ENCODE data around the gene SYNE3. TPM values are rescaled to one million over a fixed set of nuclear protein-coding genes. Genes with fewer than 3 reads are reported as not detected.

Gene SYNE3
- total and polyA plus RNA-seq, 10 of the 15 experiments (the other 5 are each of a cell fraction or from before 2014, with no cell fraction given): 1.4 to 44.1 (median 13.4) TPM

- H3K27me3 ChIP-seq (replicated peaks in 1 of 2; ENCODE audit: control insufficient read depth in 2 of 2, insufficient read depth in 2 of 2, low read length in 1 of 2): no peaks in the 10 kb centered on the region
- ChIA-PET CTCF (interaction anchor here (0.6 to 12.1 kb wide), 9 partner anchors 10 to 727 kb away, joined by 3 to 118 read pairs (median 4); no protein-coding TSS in a partner anchor), POLR2A (interaction anchor here (0.7 to 1.0 kb wide), 2 partner anchors 10 to 30 kb away, joined by 3 to 4 read pairs; no protein-coding TSS in a partner anchor), SMC1A (ENCODE audit: uncharacterized antibody, unreplicated experiment) (interaction anchor here (0.9 to 2.6 kb wide), 9 partner anchors 8 to 95 kb away, joined by 3 to 12 read pairs (median 4); partner anchors contain the start of gene SYNE3), RAD21 (ENCODE audit: unreplicated experiment) (interaction anchor here (1.0 to 1.5 kb wide), 6 partner anchors 10 to 110 kb away, joined by 3 to 12 read pairs (median 4); no protein-coding TSS in a partner anchor)
- H3K4me3 ChIP-seq: peak overlapping the region; percentile 90
- H2AFZ ChIP-seq (ENCODE audit: control insufficient read depth, low read depth, low read length): no peak overlapping the region
- 0 out of 2 replicates have a peak, but pooled peaks cover 2% of the 10 kb centered on the region for H4K20me1 ChIP-seq (ENCODE audit: control insufficient read depth, insufficient read depth)
- H3K9me3 ChIP-seq (replicated peaks; ENCODE audit: control insufficient read depth, insufficient read depth, low read length): no peaks in the 10 kb centered on the region
- H3K4me1 ChIP-seq (ENCODE audit: control insufficient read depth, insufficient read depth, low read length): peaks cover 8% of the 10 kb centered on the region; the same call in 1 of the 2 replicates
- peak overlapping the region; percentile 39; the same call in 1 of the 2 replicates for H3K9ac ChIP-seq (ENCODE audit: control insufficient read depth, insufficient read depth, low read length)
- peak overlapping the region; percentile 57 for H3K4me2 ChIP-seq (ENCODE audit: control insufficient read depth, insufficient read depth)
- H3K79me2 ChIP-seq (ENCODE audit: control insufficient read depth, insufficient read depth, low read length): peaks cover 81% of the 10 kb centered on the region
- H3K36me3 ChIP-seq (ENCODE audit: control insufficient read depth in 2 of 2, insufficient read depth in 2 of 2, low read length in 1 of 2): no peaks in the 10 kb centered on the region
- intact Hi-C loops (cut with micrococcal nuclease; ENCODE audit: unreplicated experiment): loop anchor here (10.0 kb wide), 1 partner anchor 383 kb away; the partner anchor contains the start of gene DICER1
- in situ Hi-C loops (cut with MboI): no loop called here
- BruUV-seq (replicated peaks): TSS peak; percentile 50
- TF ChIP-seq YY1 (IDR thresholded peaks at IDR 0.05; ENCODE audit: low read depth, low read length) (no peak), ASH2L (IDR thresholded peaks at IDR 0.05; ENCODE audit: borderline replicate concordance, low read depth) (no peak), MTA3 (IDR thresholded peaks at IDR 0.05; ENCODE audit: borderline replicate concordance, low read length) (no peak), TAF1 (IDR thresholded peaks at IDR 0.05; ENCODE audit: borderline replicate concordance, low read depth, low read length) (no peak), PBX3 (IDR thresholded peaks at IDR 0.05; ENCODE audit: insufficient replicate concordance, low read depth, low read length) (no peak), JUND (IDR thresholded peaks at IDR 0.05; ENCODE audit: low read depth, low read length) (no peak), SIX5 (IDR thresholded peaks at IDR 0.05; ENCODE audit: low read depth, low read length, severe bottlenecking) (no peak), DPF2 (IDR thresholded peaks at IDR 0.05) (no peak), ESRRA (IDR thresholded peaks at IDR 0.05; ENCODE audit: low read length) (no peak), PKNOX1 (IDR thresholded peaks at IDR 0.05) (no peak), LARP7 (IDR thresholded peaks at IDR 0.05) (no peak), GATAD2B (conservative IDR thresholded peaks at IDR 0.05; ENCODE audit: low read depth) (no peak), POLR2A (IDR thresholded peaks at IDR 0.05; ENCODE audit: low read depth, low read length) (no peak), RBBP5 (conservative IDR thresholded peaks at IDR 0.05) (no peak), SMARCA5 (IDR thresholded peaks at IDR 0.05) (no peak), ZZZ3 (IDR thresholded peaks at IDR 0.05; ENCODE audit: control insufficient read depth, insufficient read length, low read depth) (no peak), WRNIP1 (IDR thresholded peaks at IDR 0.05; ENCODE audit: borderline replicate concordance, low read depth, low read length) (no peak), SREBF1 (IDR thresholded peaks at IDR 0.05; ENCODE audit: low read length) (no peak), ZBED1 (IDR thresholded peaks at IDR 0.05; ENCODE audit: borderline replicate concordance) (no peak), RB1 (IDR thresholded peaks at IDR 0.05; ENCODE audit: borderline replicate concordance) (no peak)
- WGBS (ENCODE audit: insufficient coverage, insufficient replicate concordance, low lambda C conversion rate, missing lambda C conversion rate): 85% methylated on average over 9 of the region's 9 CpGs
- FAIRE-seq (no peak), DNase-seq (ENCODE audit: low read depth, low spot score) (no peak), ATAC-seq (no peak)
- no peak overlapping the region for H3K27ac ChIP-seq (ENCODE audit: control insufficient read depth, insufficient read depth)
Measured at GRCh38 chr14:95537298-95538089, 21.0 kb upstream of the SYNE3 start.

Data from GM12878 (cell line).